Trophoblast cell (in vitro differentiated cells and primary cell): ENCODE measurements around the gene DNMT3L.
"Not testable (repeated sequence)": the region's sequence is repeated elsewhere in the genome, so short reads cannot be mapped to it uniquely, and the experiment has no call there.

ENCODE experiments used
- DNase-seq, 2 donors: peaks; one replicate each; pipeline ENCODE4 v3.0.0-alpha.2; 2016
- H2AFZ ChIP-seq: 2 replicates; pipeline ENCODE4 v1.6.1; 2013; ENCODE audit warnings: low read length, moderate library complexity, mild to moderate bottlenecking; ENCODE audit not compliant: insufficient read depth, poor library complexity
- H2AK5ac ChIP-seq: 2 replicates; pipeline ENCODE4 v1.6.1; 2013; ENCODE audit warnings: mild to moderate bottlenecking, low read length
- H2BK120ac ChIP-seq: 2 replicates; pipeline ENCODE4 v1.6.1; 2013; ENCODE audit warnings: low read length, mild to moderate bottlenecking, moderate library complexity; ENCODE audit not compliant: insufficient read depth, poor library complexity
- H2BK12ac ChIP-seq: 2 replicates; pipeline ENCODE4 v1.6.1; 2013; ENCODE audit warnings: mild to moderate bottlenecking, low read length, moderate library complexity
- H2BK5ac ChIP-seq: 2 replicates; pipeline ENCODE4 v1.6.1; 2013; ENCODE audit warnings: low read length, low read depth, moderate library complexity, mild to moderate bottlenecking; ENCODE audit not compliant: poor library complexity
- H3K14ac ChIP-seq: 2 replicates; pipeline ENCODE4 v1.6.1; 2013; ENCODE audit warnings: mild to moderate bottlenecking, low read length
- H3K18ac ChIP-seq: 2 replicates; pipeline ENCODE4 v1.6.1; 2013; ENCODE audit warnings: mild to moderate bottlenecking, low read length
- H3K23ac ChIP-seq: 2 replicates; pipeline ENCODE4 v1.6.1; 2013; ENCODE audit warnings: low read length
- H3K27ac ChIP-seq: 2 replicates; pipeline ENCODE4 v1.5.1; 2013; ENCODE audit warnings: low read depth, mild to moderate bottlenecking, inconsistent platforms, low read length, moderate library complexity
- H3K27me3 ChIP-seq: 2 replicates; pipeline ENCODE4 v1.6.1; 2013; ENCODE audit warnings: inconsistent platforms, mild to moderate bottlenecking, low read length, moderate library complexity; ENCODE audit not compliant: insufficient read depth
- H3K36me3 ChIP-seq, 2 experiments: 1 replicate in 1 of 2; 2 replicates in 1 of 2; pipeline ENCODE4 v1.6.1; 2013; ENCODE audit warnings: low read length in 2 of 2, mild to moderate bottlenecking in 2 of 2, moderate library complexity in 1 of 2; ENCODE audit not compliant: insufficient read depth in 2 of 2, control insufficient read depth in 1 of 2
- H3K4ac ChIP-seq: 2 replicates; pipeline ENCODE4 v1.6.1; 2013; ENCODE audit warnings: low read depth, mild to moderate bottlenecking, low read length, moderate library complexity
- H3K4me1 ChIP-seq, 2 experiments: 1 replicate in 1 of 2; 2 replicates in 1 of 2; pipeline ENCODE4 v1.6.1; 2013; ENCODE audit warnings: low read length in 2 of 2, mild to moderate bottlenecking in 2 of 2, moderate library complexity in 1 of 2; ENCODE audit not compliant: insufficient read depth in 2 of 2, control insufficient read depth in 1 of 2
- H3K4me2 ChIP-seq: 2 replicates; pipeline ENCODE4 v1.6.1; 2013; ENCODE audit warnings: inconsistent platforms, mild to moderate bottlenecking, low read length, moderate library complexity
- H3K4me3 ChIP-seq: 2 replicates; pipeline ENCODE4 v1.5.1; 2013; ENCODE audit warnings: mild to moderate bottlenecking, low read depth, low read length, inconsistent platforms
- H3K79me1 ChIP-seq: one replicate; pipeline ENCODE4 v1.6.1; 2013; ENCODE audit warnings: low read length
- H3K79me2 ChIP-seq: 2 replicates; pipeline ENCODE4 v1.6.1; 2013; ENCODE audit warnings: low read length, mild to moderate bottlenecking; ENCODE audit not compliant: control insufficient read depth, insufficient read depth, poor library complexity
- H3K9ac ChIP-seq: 2 replicates; pipeline ENCODE4 v1.6.1; 2013; ENCODE audit warnings: mild to moderate bottlenecking, low read length
- H3K9me3 ChIP-seq: 2 replicates; pipeline ENCODE4 v1.6.1; 2013; ENCODE audit warnings: low read depth, mild to moderate bottlenecking, control low read depth, inconsistent platforms, low read length; ENCODE audit not compliant: insufficient read depth
- H4K12ac ChIP-seq: 2 replicates; pipeline ENCODE4 v1.6.1; 2013; ENCODE audit warnings: low read depth, mild to moderate bottlenecking, low read length, moderate library complexity
- H4K8ac ChIP-seq: 2 replicates; pipeline ENCODE4 v1.6.1; 2013; ENCODE audit warnings: low read depth, mild to moderate bottlenecking, low read length, moderate library complexity
- H4K91ac ChIP-seq: one replicate; pipeline ENCODE4 v1.6.1; 2013; ENCODE audit warnings: low read depth, mild to moderate bottlenecking, low read length, moderate library complexity
- whole genome bisulfite sequencing: extraction: QIAGEN DNeasy Blood & Tissue Kit; methylation state at CpG from one replicate; pipeline ENCODE4 v1.1.7; 2013; ENCODE audit warnings: missing lambda C conversion rate; ENCODE audit not compliant: insufficient read length, insufficient coverage; ENCODE audit errors: extremely low coverage; 5-methylcytosine and 5-hydroxymethylcytosine counted together

DNMT3L gene

DNA sequence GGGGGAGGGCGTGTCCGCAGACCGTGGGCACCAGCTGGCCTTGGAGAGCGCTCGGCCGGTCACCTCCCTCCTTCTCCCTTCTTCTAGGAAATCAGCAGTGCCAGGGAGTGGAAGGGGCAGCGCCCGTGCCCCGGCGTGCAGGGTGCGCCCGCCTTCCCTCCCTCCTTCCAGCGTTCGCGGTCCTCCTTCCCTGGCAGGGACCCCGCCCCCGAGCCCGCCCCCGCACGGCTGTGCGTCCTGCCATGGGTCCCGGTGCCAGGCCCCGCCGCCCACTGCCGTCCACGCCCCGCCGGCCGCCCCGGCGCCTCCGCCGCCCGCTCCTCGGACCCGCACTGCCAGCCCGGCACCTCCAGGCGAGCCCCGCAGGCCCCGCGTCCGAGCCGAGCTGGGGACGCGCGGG lies 21.3 kb downstream of the DNMT3L start:
- not testable (repeated sequence) for H2BK5ac ChIP-seq, H3K4me2 ChIP-seq, H3K79me1 ChIP-seq, H4K91ac ChIP-seq, H3K27me3 ChIP-seq, H3K36me3 ChIP-seq, H2AK5ac ChIP-seq, H3K9me3 ChIP-seq, H3K79me2 ChIP-seq, H2BK12ac ChIP-seq, H3K4me1 ChIP-seq, H4K12ac ChIP-seq, H3K9ac ChIP-seq, H3K18ac ChIP-seq, H3K4me3 ChIP-seq, H4K8ac ChIP-seq, H3K27ac ChIP-seq, H2AFZ ChIP-seq, H3K14ac ChIP-seq, H2BK120ac ChIP-seq, DNase-seq, H3K23ac ChIP-seq, H3K4ac ChIP-seq
- no CpG with 5 or more reads among the region's 46 CpGs for WGBS

DNA sequence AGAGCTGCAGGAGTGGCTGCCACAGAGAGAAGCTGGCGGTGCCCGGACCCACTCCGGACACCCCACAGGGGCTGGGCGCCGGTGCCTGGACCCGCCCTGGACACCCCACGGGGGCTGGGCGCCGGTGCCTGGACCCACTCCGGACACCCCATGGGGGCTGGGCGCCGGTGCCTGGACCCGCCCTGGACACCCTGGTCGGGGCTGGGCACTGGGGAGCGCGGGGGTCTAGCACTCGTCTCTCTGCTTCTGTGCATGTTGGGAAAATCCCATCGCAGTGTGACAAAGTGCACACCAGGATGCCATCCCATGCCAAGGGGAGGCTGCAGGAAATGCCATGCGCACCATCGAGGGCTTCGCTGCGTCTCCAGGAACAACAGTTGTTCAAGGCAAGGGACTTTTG lies 32.1 kb downstream of the DNMT3L start:
- not testable (repeated sequence) for H3K79me2 ChIP-seq, H3K23ac ChIP-seq, H3K27ac ChIP-seq, H2BK5ac ChIP-seq, H3K4me3 ChIP-seq, H2AFZ ChIP-seq, H3K36me3 ChIP-seq, H3K18ac ChIP-seq, H4K12ac ChIP-seq, H3K14ac ChIP-seq, H3K9me3 ChIP-seq, H3K79me1 ChIP-seq, H2BK12ac ChIP-seq, H2AK5ac ChIP-seq, H3K4me1 ChIP-seq, H2BK120ac ChIP-seq, H3K9ac ChIP-seq, H3K4ac ChIP-seq, DNase-seq, H3K4me2 ChIP-seq, H4K91ac ChIP-seq, H4K8ac ChIP-seq, H3K27me3 ChIP-seq
- WGBS: no CpG with 5 or more reads among the region's 22 CpGs

DNA sequence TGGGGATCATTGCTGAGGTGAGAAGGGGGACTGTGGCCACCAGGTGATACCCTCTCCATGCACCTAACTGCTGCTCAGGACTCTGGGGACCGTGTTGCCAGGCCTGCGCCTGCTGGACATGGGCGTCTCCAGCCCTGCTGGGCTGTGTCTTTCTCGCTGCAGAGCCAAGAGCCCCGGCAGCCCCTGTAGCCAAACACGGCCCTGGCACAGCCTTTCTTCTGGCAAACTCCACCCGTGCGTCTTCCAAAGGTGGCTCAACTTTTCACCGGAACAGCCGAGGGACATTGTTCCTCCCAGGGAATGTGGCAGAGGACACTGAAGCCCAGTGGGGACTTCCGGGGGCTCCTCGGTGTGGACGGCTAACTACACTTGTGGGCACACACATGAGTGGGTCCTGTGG lies 33.6 kb downstream of the DNMT3L start:
- WGBS: no CpG with 5 or more reads among the region's 13 CpGs
- H2AFZ ChIP-seq: not testable (repeated sequence)

GRCh38 chr21:44227614-44228013 lies 34.1 kb downstream of the DNMT3L start:
- not testable (repeated sequence) for H3K4me2 ChIP-seq, H2AK5ac ChIP-seq, H3K4me1 ChIP-seq, H3K14ac ChIP-seq, H3K9me3 ChIP-seq, H2BK12ac ChIP-seq, H3K23ac ChIP-seq, H4K8ac ChIP-seq, H3K79me2 ChIP-seq, H3K9ac ChIP-seq, H3K79me1 ChIP-seq, H3K4ac ChIP-seq, H2AFZ ChIP-seq, H3K36me3 ChIP-seq, H3K4me3 ChIP-seq, H3K18ac ChIP-seq, H3K27ac ChIP-seq, H4K91ac ChIP-seq, H2BK5ac ChIP-seq, H2BK120ac ChIP-seq, H3K27me3 ChIP-seq, H4K12ac ChIP-seq, DNase-seq
- no CpG with 5 or more reads among the region's 9 CpGs for WGBS

More for the DNA sequence above, 33.6 kb downstream of the DNMT3L start:
- not testable (repeated sequence) for H3K9me3 ChIP-seq, H3K36me3 ChIP-seq, H4K8ac ChIP-seq, H4K91ac ChIP-seq, H3K18ac ChIP-seq, H4K12ac ChIP-seq, DNase-seq, H2BK5ac ChIP-seq, H3K4ac ChIP-seq, H3K4me1 ChIP-seq, H3K23ac ChIP-seq, H3K79me2 ChIP-seq, H3K14ac ChIP-seq, H3K79me1 ChIP-seq, H3K4me3 ChIP-seq, H2BK12ac ChIP-seq, H3K27ac ChIP-seq, H2BK120ac ChIP-seq, H3K27me3 ChIP-seq, H2AK5ac ChIP-seq, H3K9ac ChIP-seq, H3K4me2 ChIP-seq
